MCF 10A (cell line): Measurements from ENCODE around the gene FGF3. TPM values are rescaled to one million over a fixed set of nuclear protein-coding genes. Genes with fewer than 3 reads are reported as not detected.

ENCODE experiments used
- BruUV-seq: library from RNA; stranded (reverse); fragments of 400-500 nt; replicated peaks from 2 replicates; lab custom pipeline; 2021; lab: Mats Ljungman, UMichigan
- CTCF ChIA-PET: fragments of 300-600 bp; sonication (Branson Sonifier 250); formaldehyde crosslinking; extraction: SDS; loops from one replicate; lab custom pipeline; 2021; ENCODE audit warnings: antibody characterized with exemption, inconsistent platforms; lab: Yijun Ruan, JAX
- POLR2A ChIA-PET: fragments of 300-600, 350-650 bp; sonication (Branson Sonifier 250); formaldehyde crosslinking; extraction: SDS; loops from one replicate; lab custom pipeline; 2020; ENCODE audit warnings: antibody characterized with exemption, inconsistent platforms; lab: Yijun Ruan, JAX
- DNase-seq: peaks from one replicate; pipeline ENCODE4 v3.0.0-alpha.2; 2018; ENCODE audit not compliant: unreplicated experiment
- H3K27ac Mint-ChIP-seq: one replicate; pipeline ENCODE4 v1.8.0; 2022; ENCODE audit warnings: mild to moderate bottlenecking, low read depth, mixed read lengths; ENCODE audit not compliant: unreplicated experiment
- H3K27me3 Mint-ChIP-seq: one replicate; pipeline ENCODE4 v1.8.0; 2022; ENCODE audit warnings: mixed read lengths; ENCODE audit not compliant: insufficient read depth, unreplicated experiment
- H3K36me3 Mint-ChIP-seq: one replicate; pipeline ENCODE4 v1.8.0; 2022; ENCODE audit warnings: mild to moderate bottlenecking, moderate library complexity, mixed read lengths; ENCODE audit not compliant: insufficient read depth, unreplicated experiment
- H3K4me1 Mint-ChIP-seq: one replicate; pipeline ENCODE4 v1.8.0; 2022; ENCODE audit warnings: mixed read lengths; ENCODE audit not compliant: insufficient read depth, unreplicated experiment
- H3K4me3 Mint-ChIP-seq: one replicate; pipeline ENCODE4 v1.8.0; 2022; ENCODE audit warnings: mild to moderate bottlenecking, moderate library complexity, mixed read lengths; ENCODE audit not compliant: unreplicated experiment
- H3K9me3 Mint-ChIP-seq: one replicate; pipeline ENCODE4 v1.8.0; 2022; ENCODE audit warnings: mixed read lengths; ENCODE audit not compliant: unreplicated experiment
- intact Hi-C: fragments of 100-400 bp; cut with micrococcal nuclease; formaldehyde crosslinking; loops from 2 replicates; pipeline ENCODE4 v1.14.1; 2022
- total RNA-seq: library from RNA; stranded (reverse); gene quantifications from 2 replicates; pipeline ENCODE4 v1.2.3, GENCODE V29; 2022
- TF ChIP-seq, protein P1 (sequence below): fragments of 200-600 bp; IDR thresholded peaks from one replicate; pipeline ENCODE4 v1.8.0; 2022; ENCODE audit warnings: antibody characterized with exemption, mild to moderate bottlenecking; ENCODE audit not compliant: unreplicated experiment

Gene FGF3
- total RNA-seq, 1 experiment from 2014 or later = not detected

DNA sequence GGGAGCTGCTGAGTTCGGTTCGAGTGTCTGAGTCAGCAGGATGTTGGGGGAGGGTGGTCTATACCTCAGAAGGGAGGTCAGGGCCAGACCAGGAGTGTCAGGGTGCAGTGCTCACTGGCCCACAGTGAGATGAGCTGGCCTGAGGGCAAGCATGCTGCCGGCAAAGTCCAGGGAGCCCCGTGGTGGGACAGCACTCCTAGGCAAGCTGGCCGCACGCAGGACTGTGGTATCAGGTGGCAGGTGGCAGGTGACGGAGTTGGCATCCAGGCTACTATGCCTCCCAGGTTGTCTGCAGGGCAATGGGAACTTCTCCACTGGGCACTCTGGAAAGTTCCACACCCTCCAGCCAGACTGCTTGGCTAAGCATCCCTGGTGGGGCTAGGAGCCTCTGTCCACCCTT is 4.8 kb downstream of the FGF3 start:
- CTCF ChIA-PET = no interaction called here
- Mint-ChIP-seq H3K27me3 (peaks cover 36% of the 10 kb centered on the region), H3K4me1 (peaks cover 4% of the 10 kb centered on the region), H3K9me3 (peaks cover 7% of the 10 kb centered on the region), H3K36me3 (no peaks in the 10 kb centered on the region), H3K4me3 (no peak overlapping the region), H3K27ac (no peak overlapping the region)
- POLR2A ChIA-PET = no interaction called here
- DNase-seq = no peak
- TF ChIP-seq, protein P1, sequence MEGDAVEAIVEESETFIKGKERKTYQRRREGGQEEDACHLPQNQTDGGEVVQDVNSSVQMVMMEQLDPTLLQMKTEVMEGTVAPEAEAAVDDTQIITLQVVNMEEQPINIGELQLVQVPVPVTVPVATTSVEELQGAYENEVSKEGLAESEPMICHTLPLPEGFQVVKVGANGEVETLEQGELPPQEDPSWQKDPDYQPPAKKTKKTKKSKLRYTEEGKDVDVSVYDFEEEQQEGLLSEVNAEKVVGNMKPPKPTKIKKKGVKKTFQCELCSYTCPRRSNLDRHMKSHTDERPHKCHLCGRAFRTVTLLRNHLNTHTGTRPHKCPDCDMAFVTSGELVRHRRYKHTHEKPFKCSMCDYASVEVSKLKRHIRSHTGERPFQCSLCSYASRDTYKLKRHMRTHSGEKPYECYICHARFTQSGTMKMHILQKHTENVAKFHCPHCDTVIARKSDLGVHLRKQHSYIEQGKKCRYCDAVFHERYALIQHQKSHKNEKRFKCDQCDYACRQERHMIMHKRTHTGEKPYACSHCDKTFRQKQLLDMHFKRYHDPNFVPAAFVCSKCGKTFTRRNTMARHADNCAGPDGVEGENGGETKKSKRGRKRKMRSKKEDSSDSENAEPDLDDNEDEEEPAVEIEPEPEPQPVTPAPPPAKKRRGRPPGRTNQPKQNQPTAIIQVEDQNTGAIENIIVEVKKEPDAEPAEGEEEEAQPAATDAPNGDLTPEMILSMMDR = no peak
- intact Hi-C loops = no loop called here
- BruUV-seq = no TSS peak

DNA sequence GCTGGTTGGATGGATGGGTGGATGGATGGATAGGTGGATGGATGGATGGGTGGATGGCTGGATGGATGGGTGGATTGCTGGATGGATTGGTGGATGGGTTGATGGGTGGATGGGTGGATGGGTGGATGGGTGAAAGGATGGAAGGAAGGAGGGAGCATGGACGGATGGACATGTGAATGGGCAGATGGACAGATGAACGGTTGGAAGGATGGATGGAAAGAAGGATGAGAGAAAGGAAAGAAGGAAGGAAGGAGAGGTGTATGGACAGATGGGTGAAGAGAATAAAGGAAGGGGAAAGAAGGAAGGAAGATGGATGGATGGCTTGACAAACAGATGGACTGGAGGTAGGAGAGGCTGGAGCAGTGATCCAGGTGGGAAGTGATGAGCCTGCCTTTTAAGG is 5.4 kb downstream of the FGF3 start:
- TF ChIP-seq, protein P1 = no peak
- ChIA-PET POLR2A (no interaction called here), CTCF (no interaction called here)
- H3K36me3 Mint-ChIP-seq = no peaks in the 10 kb centered on the region
- H3K9me3 Mint-ChIP-seq = peaks cover 7% of the 10 kb centered on the region
- H3K27ac Mint-ChIP-seq = no peak overlapping the region
- H3K4me1 Mint-ChIP-seq = peaks cover 6% of the 10 kb centered on the region
- peaks cover 33% of the 10 kb centered on the region for H3K27me3 Mint-ChIP-seq
- H3K4me3 Mint-ChIP-seq = no peak overlapping the region
- no TSS peak for BruUV-seq
- no peak for DNase-seq
- intact Hi-C loops = no loop called here

DNA sequence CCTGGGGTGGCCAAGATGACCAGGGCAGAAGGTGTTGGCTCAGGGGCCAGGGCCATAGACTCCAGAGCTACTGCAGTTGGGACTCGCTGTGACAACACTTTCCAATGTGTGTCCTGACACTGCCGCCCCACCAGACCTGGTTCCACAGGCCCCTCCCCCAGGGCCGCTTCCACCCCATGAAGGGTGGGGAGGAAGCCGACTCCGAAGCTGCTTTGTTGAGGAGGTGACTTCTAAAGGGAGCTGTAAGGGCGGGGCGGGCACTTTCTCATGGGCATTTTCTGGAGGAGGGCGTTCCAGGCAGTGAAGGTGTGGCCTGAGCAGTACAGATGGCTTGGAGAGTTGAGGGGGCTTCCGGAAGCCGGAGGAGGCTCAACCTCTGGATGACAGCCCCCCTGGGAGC is 6.3 kb downstream of the FGF3 start:
- intact Hi-C loops = no loop called here
- Mint-ChIP-seq H3K27ac (no peak overlapping the region), H3K4me1 (peaks cover 6% of the 10 kb centered on the region), H3K4me3 (no peak overlapping the region), H3K9me3 (peaks cover 7% of the 10 kb centered on the region), H3K27me3 (peaks cover 33% of the 10 kb centered on the region), H3K36me3 (no peaks in the 10 kb centered on the region)
- ChIA-PET CTCF (no interaction called here), POLR2A (no interaction called here)
- no peak for DNase-seq
- no TSS peak for BruUV-seq
- TF ChIP-seq, protein P1 = no peak

DNA sequence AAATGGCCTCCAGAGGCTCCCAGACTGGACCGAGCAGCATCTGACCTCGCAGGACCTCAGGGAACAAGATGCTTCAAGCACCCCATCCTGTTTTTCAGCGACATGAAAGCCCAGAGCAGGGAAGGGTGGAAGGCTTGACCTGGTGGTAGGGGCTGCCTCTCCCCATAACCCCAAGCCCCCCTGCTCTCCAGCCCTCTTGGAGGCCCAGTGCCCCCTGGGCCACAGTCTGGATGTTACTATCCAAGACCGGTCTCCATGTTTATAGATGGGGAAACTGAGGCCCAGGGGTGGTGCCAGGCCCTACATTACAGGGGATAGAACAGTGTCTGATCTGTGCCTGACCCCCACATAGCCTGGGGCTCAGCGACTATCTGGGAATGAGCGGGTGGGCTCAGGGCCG is 7.0 kb downstream of the FGF3 start:
- ChIA-PET POLR2A (no interaction called here), CTCF (no interaction called here)
- H3K36me3 Mint-ChIP-seq = no peaks in the 10 kb centered on the region
- no peak overlapping the region for H3K4me3 Mint-ChIP-seq
- peaks cover 6% of the 10 kb centered on the region for H3K4me1 Mint-ChIP-seq
- intact Hi-C loops = no loop called here
- TF ChIP-seq, protein P1 = no peak
- peaks cover 33% of the 10 kb centered on the region for H3K27me3 Mint-ChIP-seq
- no TSS peak for BruUV-seq
- no peak for DNase-seq
- H3K9me3 Mint-ChIP-seq = peaks cover 7% of the 10 kb centered on the region
- no peak overlapping the region for H3K27ac Mint-ChIP-seq
